Renal cortex interstitium (tissue), 11 donors: Measurements from ENCODE around the gene PRICKLE4. TPM values are rescaled to one million over a fixed set of nuclear protein-coding genes. Genes with fewer than 3 reads are reported as not detected.
"Not testable (repeated sequence)": the region's sequence is repeated elsewhere in the genome, so short reads cannot be mapped to it uniquely, and the experiment has no call there.

ENCODE experiments used
- DNase-seq, 11 donors: peaks; one replicate each; pipeline ENCODE4 v3.0.0-alpha.2; 2013; ENCODE audit warnings: low read depth in 9 of 11, low spot score in 4 of 11; ENCODE audit errors: extremely low read depth in 1 of 11
- polyA plus RNA-seq, 3 donors: library from polyadenylated mRNA; unstranded; fragments of 120-200 nt; gene quantifications; one replicate each; pipeline ENCODE4 v1.2.1, GENCODE V29; 2013; ENCODE audit not compliant: insufficient read length in 3 of 3

The PRICKLE4 gene
- polyA plus RNA-seq, 3 donors, result 4.2 to 8.0 (median 7.2) TPM

GRCh38 chr6:41741625-41742490 lies 38.7 kb upstream of the PRICKLE4 start:
- DNase-seq, result no peak

DNA sequence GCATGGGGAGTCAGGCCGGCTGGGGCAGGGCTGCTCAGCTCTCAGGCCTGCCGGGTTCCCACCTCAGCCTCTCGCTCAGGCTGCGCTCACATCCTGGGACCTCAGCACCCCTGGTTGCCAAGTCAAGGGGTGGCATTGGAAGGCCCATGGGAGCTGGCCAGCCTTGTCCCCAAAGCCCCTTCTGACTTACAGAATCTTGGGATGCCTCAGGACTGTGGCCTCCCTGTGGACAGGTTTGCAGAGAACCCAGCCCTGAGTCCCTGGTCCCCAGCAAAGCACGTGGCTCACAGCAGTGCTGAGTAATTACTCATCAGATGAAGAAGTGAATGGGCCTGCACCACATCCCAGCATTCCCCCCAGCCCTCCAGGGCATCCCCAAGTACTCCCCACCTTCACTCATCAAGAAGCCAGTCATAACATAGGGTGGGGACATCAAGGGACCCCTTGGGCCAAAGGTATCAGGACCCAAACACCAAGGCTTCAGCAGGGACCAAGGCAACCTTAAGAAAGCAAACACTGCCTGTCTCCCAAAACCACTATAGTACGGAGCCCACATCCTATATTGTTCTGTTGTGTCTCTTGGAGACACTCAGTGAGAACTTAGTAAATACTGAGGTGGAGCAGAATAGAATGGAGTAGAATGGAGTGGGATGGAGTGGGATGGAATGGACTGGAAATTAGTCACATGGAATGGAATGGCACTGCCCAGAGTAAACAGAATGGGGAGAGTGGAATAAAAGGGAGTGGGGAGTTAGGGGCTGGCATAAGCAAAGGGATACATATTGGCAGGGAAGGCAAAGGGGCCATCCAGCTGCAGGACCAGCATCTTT lies 37.0 kb upstream of the PRICKLE4 start:
- DNase-seq, result no peak

- no peak for DNase-seq
Measured at GRCh38 chr6:41744236-41744787, 36.3 kb upstream of the PRICKLE4 start.

- no peak for DNase-seq
Measured at GRCh38 chr6:41746107-41746506, 34.5 kb upstream of the PRICKLE4 start.

DNA sequence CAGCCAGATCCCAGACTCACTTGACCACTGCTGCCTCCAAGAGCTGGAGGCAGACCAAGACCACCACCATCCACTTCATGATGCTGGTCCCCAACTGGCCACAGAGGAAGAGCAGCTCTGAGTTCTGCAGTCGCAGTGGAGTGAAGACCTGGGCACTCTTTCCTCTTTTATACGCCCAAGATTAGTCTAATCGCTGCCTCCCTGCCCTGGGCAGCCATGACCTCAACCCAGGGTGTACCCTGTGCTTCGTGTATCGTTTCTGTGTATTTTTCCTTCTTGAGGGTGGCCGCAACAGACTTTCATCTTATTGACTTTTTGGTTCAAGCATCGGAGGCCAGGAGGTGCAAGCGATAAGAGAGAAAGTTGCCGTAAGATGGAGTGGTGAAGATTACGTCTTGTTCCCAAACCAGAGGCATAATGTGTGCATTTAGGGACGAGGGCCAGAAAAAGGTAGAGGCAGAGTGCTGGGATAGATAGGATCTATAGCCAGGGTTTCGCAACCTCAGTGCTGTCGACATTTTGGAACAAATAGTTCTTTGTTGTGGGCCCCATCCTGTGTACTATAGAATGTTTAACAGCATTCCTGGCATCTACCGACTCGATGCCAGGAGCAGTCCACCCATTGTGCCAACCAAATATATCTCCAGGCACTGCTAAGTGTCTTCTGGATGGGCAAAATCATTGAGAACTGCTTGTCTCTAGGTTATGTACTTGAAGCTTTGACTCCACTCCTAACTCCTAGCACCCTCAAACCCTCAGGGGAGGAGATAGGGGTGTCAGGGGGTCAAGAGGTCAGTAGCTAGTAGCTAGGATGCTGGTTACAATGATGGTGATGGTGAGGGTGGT lies 33.1 kb upstream of the PRICKLE4 start, which contains the start of gene PGC:
Gene PGC (minus strand): TSS at position 142 of the 846 bp plus-strand sequence. CDS start 63 bp downstream, at position 79.
- no peak for DNase-seq

DNA sequence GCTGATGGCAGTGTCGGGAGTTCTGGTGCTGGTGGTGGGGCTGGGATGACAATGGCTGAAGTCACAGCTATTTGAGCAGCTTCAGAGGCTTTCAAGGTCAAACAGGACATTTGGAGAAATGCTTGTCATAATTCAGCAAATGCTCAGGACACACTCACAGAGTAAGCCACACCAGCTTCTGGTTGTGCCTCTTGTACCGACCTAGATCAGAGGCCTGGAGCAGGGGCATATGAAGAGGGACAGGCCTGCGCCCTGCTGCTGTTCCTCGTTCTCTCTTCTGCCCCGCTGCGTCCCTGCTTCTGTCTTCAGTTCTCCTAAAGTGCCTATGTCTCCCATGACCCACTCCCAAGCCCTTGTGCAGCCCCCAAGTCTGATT lies 32.5 kb upstream of the PRICKLE4 start:
- DNase-seq, result no peak

DNA sequence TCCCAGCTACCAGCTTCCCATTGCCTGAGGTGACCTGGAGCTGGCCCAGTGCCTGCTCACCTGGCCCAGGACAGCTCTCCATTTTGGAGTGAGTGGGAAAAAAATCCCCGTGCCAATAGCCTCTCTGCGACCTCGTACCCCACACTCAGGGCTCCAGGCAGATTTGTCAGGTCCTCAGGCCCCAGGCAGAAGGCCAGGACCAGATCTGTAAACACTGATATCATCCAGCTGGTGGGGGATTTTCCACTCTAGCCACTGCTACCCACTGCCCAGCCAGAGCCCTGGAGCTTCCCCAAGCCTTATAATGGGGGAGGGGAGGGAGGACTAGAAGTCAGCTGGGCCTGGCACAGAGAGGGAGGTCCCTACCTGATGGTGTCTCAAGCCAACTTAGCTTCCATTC lies 32.0 kb upstream of the PRICKLE4 start:
- DNase-seq, result no peak

- no peak for DNase-seq
Measured at GRCh38 chr6:41750374-41750773, 30.2 kb upstream of the PRICKLE4 start.

DNA sequence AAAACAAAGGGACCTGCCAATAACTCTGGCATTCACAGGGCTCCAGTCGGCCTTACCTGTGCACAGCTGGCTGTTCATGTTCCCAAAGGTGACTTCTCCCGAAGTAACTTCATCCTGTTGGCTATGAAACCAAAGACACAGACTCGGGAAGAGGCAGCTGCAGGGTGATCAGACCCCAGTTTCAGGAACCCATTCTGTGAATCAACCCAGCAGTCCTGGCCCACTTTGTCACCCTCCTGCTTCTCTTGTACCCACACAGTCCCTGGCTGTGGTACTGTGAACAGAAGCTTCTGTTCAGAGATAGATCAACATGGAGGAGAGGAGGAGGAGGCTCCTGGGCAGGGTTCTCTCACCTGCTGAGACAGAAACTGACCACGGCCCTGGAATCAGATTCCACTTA lies 24.7 kb upstream of the PRICKLE4 start:
- DNase-seq, result no peak

GRCh38 chr6:41756354-41756753 lies 24.2 kb upstream of the PRICKLE4 start:
- DNase-seq, result no peak

DNA sequence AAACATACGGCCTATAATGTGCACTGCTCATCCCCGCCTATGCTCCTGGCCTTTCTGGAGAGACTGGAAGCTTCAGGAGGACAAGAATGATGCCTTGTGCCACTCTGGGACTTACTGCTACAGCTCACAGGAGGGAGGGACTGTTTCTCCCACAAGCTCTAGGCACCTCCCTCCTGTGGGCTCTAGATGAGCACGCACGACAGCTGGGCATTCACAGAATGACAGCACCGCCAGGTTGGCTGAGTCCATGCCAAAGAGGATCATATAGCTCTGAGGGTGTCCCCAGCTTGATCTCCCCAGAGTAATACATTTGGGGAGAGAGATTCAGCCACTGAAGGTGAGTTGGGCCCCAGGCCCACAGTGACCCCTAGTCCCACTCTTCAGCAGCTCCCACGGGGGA lies 23.3 kb upstream of the PRICKLE4 start:
- DNase-seq, result no peak

DNA sequence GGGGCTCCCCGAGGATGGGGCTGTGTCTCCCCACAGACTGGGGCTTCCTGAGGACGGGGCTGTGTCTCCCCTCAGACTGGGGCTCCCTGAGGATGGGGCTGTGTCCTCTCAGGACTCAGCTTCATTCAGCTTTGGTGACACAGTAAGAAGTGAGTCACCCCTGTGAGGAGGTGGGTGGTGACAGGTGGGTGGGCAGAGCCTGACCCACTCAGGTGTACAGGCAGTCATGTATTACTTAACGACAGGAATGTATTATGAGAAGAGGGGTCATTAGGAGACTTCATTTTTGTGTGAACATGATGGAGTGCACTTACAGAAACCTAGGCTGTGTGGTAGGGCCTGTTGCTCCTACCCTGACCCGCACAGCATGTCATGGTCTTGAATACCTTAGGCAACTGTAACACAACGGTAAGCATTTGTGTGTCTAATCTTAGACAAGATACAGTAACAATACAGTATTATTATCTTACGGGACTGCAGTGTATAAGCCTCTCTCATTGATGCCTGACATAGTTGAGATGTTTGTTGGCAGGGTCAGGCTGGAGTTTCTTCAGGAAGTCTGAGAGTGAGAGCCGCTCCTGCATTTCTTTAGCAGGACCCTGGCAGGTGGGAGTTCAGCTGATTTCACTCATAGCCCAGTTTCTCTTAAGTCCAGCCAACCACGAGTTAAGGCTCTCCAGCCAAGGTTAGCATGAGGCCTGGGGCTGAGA lies 22.5 kb upstream of the PRICKLE4 start:
- DNase-seq, result no peak

DNA sequence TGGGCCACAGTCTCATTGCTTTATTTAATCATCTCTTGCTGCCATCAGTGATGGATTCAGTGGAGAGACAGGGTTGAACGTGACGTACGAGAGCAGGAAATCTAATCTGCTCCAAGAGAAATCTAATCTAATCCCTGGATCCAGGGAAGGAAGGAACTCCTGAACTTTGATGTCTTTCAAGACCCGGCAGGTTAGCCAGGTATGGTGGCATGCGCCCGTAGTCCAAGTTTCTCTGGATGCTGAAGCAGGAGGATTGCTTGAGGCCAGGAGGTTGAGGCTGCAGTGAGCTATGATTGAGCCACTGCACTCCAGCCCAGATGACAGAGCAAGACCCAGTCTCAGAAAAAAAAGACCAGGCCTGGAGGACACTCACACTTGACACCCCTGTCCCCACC lies 21.9 kb upstream of the PRICKLE4 start:
- DNase-seq, result no peak

- no peak for DNase-seq
Measured at GRCh38 chr6:41759106-41759904, 21.3 kb upstream of the PRICKLE4 start.

- DNase-seq, result no peak
Measured at GRCh38 chr6:41759905-41760579, 20.5 kb upstream of the PRICKLE4 start.

- no peak for DNase-seq
Measured at GRCh38 chr6:41763470-41763869, 17.1 kb upstream of the PRICKLE4 start.

DNA sequence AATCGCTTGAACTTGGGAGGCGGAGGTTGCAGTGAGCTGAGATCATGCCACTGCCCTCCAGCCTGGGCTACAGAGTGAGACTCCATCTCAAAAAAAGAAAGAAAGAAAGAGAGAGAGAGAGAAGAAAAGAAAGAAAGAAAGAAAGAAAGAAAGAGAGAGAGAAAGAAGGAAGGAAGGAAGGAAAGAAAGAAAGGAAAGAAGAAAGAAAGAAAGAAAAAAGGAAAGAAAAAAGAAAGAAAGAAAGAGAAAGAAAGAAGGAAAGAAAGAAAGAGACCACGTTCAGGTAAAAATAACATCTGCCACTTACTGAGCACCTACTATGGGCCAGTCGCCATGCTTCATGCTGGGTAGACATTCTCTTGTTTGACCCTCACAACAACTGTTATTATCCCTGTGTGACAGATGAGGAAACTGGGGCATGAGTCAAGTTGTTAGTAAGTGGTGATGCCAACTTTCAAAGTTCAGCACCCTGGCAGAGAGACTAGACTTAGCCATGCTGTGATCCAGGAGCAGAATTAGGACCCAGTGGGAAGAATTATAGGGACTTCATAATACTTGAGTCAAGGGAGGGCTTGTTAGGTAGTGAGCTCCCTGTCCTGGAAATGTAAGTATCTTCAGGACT lies 14.4 kb upstream of the PRICKLE4 start:
- DNase-seq, result not testable (repeated sequence)
